Endothelial cell of umbilical vein (primary cell): ENCODE data around the gene MBOAT1. TPM values are rescaled to one million over a fixed set of nuclear protein-coding genes. Genes with fewer than 3 reads are reported as not detected.

Source experiments
- BruUV-seq: library from RNA; stranded (reverse); fragments of 400-500 nt; replicated peaks from 2 replicates; lab custom pipeline; 2021; lab: Mats Ljungman, UMichigan
- CTCF ChIA-PET: fragments of 300-600, 350-600 bp; sonication (Branson Sonifier 250); formaldehyde crosslinking; loops from one replicate; lab custom pipeline; 2021; ENCODE audit warnings: antibody characterized with exemption, inconsistent platforms; lab: Charles Lee
- POLR2A ChIA-PET: fragments of 300-600, 350-600 bp; sonication (Branson Sonifier 250); formaldehyde crosslinking; loops from one replicate; lab custom pipeline; 2021; ENCODE audit warnings: antibody characterized with exemption, inconsistent platforms; lab: Charles Lee
- DNase-seq: peaks from one replicate; pipeline ENCODE4 v3.0.0-alpha.2; 2011; ENCODE audit warnings: low read depth, low spot score
- FAIRE-seq: peaks from 2 replicates; lab custom pipeline; 2011; peaks lifted over from hg19 to GRCh38; lab: Jason Lieb, UNC
- H2AFZ ChIP-seq: 2 replicates; pipeline ENCODE4 v1.6.0; 2012; ENCODE audit warnings: low read depth, low read length, control low read depth, inconsistent platforms
- H3K27ac ChIP-seq: 2 replicates; pipeline ENCODE4 v1.5.1; 2011; ENCODE audit warnings: low read depth, mild to moderate bottlenecking, control low read depth, low read length, moderate library complexity; ENCODE audit not compliant: insufficient read depth
- H3K27me3 ChIP-seq, 2 experiments: 2 replicates each; pipeline versions ENCODE4 v1.6.0 to v1.6.1; 2011; ENCODE audit warnings: low read length in 2 of 2, mixed read lengths in 1 of 2; ENCODE audit not compliant: control insufficient read depth in 2 of 2, insufficient read depth in 2 of 2
- H3K36me3 ChIP-seq, 2 experiments: 2 replicates in 1 of 2; 3 replicates in 1 of 2; pipeline ENCODE4 v1.5.1; 2011; ENCODE audit warnings: low read length in 2 of 2, mild to moderate bottlenecking in 1 of 2, moderate library complexity in 1 of 2; ENCODE audit not compliant: control insufficient read depth in 2 of 2, insufficient read depth in 2 of 2; ENCODE audit errors: extremely low read depth in 1 of 2
- H3K4me1 ChIP-seq: 3 replicates; pipeline ENCODE4 v1.5.1; 2011; ENCODE audit warnings: mild to moderate bottlenecking, low read length; ENCODE audit not compliant: control insufficient read depth, insufficient read depth; ENCODE audit errors: extremely low read depth
- H3K4me2 ChIP-seq: 2 replicates; pipeline ENCODE4 v1.6.1; 2011; ENCODE audit warnings: low read length, control low read depth, mixed read lengths; ENCODE audit not compliant: insufficient read depth
- H3K4me3 ChIP-seq, 3 experiments: fragments of 200-600 bp in 1 of 3; sonication (generic), shearing (Covaris generic) in 1 of 3; replicated peaks in 1 of 3; 2 replicates each; pipeline ENCODE4 v1.5.1; 2011 to 2016; ENCODE audit warnings: control low read depth in 3 of 3, low read length in 3 of 3, mild to moderate bottlenecking in 2 of 3, inconsistent platforms in 1 of 3, low read depth in 1 of 3, moderate library complexity in 1 of 3; ENCODE audit not compliant: insufficient read depth in 1 of 3
- H3K79me2 ChIP-seq: 2 replicates; pipeline ENCODE4 v1.6.0; 2012; ENCODE audit warnings: low read length, inconsistent platforms; ENCODE audit not compliant: control insufficient read depth, insufficient read depth
- H3K9ac ChIP-seq: replicated peaks from 2 replicates; pipeline ENCODE3; 2011; ENCODE audit warnings: low read length, control low read depth; ENCODE audit not compliant: insufficient read depth; ENCODE audit errors: extremely low read depth
- H3K9me1 ChIP-seq: replicated peaks from 3 replicates; pipeline ENCODE4 v1.6.0; 2011; ENCODE audit warnings: mild to moderate bottlenecking, low read length; ENCODE audit not compliant: control insufficient read depth, insufficient read depth; ENCODE audit errors: extremely low read depth
- H3K9me3 ChIP-seq: replicated peaks from 2 replicates; pipeline ENCODE4 v1.5.1; 2012; ENCODE audit warnings: low read length, inconsistent platforms; ENCODE audit not compliant: control insufficient read depth, insufficient read depth
- H4K20me1 ChIP-seq: replicated peaks from 2 replicates; pipeline ENCODE3; 2011; ENCODE audit warnings: mild to moderate bottlenecking, low read length; ENCODE audit not compliant: control insufficient read depth, insufficient read depth; ENCODE audit errors: extremely low read depth
- EZH2 ChIP-seq: IDR thresholded peaks from 2 replicates; pipeline ENCODE4 v1.6.1; 2012; ENCODE audit warnings: borderline replicate concordance, low read depth, mild to moderate bottlenecking, moderate library complexity, low read length, inconsistent platforms; ENCODE audit not compliant: severe bottlenecking
- FOS ChIP-seq: IDR thresholded peaks from 2 replicates; pipeline ENCODE4 v1.6.1; 2011; ENCODE audit warnings: mild to moderate bottlenecking, low read length, moderate library complexity, borderline replicate concordance; ENCODE audit not compliant: insufficient read depth
- GATA2 ChIP-seq: IDR thresholded peaks from 2 replicates; pipeline ENCODE4 v1.7.0; 2011; ENCODE audit warnings: low read depth, mild to moderate bottlenecking, moderate library complexity, mixed read lengths, low read length; ENCODE audit not compliant: insufficient read length, insufficient read depth
- JUN ChIP-seq: IDR thresholded peaks from 2 replicates; pipeline ENCODE4 v1.6.1; 2011; ENCODE audit warnings: borderline replicate concordance, low read depth; ENCODE audit not compliant: insufficient read length, insufficient read depth
- MYC ChIP-seq: IDR thresholded peaks from one replicate; pipeline ENCODE4 v1.6.1; 2011; ENCODE audit warnings: mild to moderate bottlenecking, low read depth, low read length
- POLR2AphosphoS5 ChIP-seq: IDR thresholded peaks from 2 replicates; pipeline ENCODE4 v1.6.1; 2012; ENCODE audit warnings: low read depth, mild to moderate bottlenecking, control low read depth, low read length, moderate library complexity; ENCODE audit not compliant: insufficient read depth
- dilution Hi-C: fragments of 300-500 bp; cut with MboI; formaldehyde crosslinking; loops from one replicate; pipeline ENCODE4 v1.15.0; 2019; ENCODE audit warnings: low sequenced_read_pairs; ENCODE audit not compliant: extremely low pct_ligation_motif_present
- intact Hi-C: fragments of 100-400 bp; cut with micrococcal nuclease; formaldehyde crosslinking; loops from one replicate; pipeline ENCODE4 v1.10.0; 2022
- polyA plus RNA-seq, 4 experiments: library from polyadenylated mRNA; depleted of rRNA in 3 of 4; stranded (reverse) in 3 of 4; unstranded in 1 of 4; fragments of >200 nt; gene quantifications; 2 replicates each; pipeline versions ENCODE4 v1.2.1 to v1.2.3, GENCODE V29; 2011 to 2012; ENCODE audit warnings: missing spikeins in 1 of 4
- total RNA-seq: library from RNA; stranded (reverse); gene quantifications from 2 replicates; pipeline ENCODE4 v1.2.3, GENCODE V29; 2021
- TF ChIP-seq, protein P1 (sequence below): IDR thresholded peaks from 2 replicates; pipeline ENCODE4 v1.6.1; 2011; ENCODE audit not compliant: insufficient read depth, insufficient read length
- TF ChIP-seq, protein P2 (sequence below), 2 donors: IDR thresholded peaks; 1 replicate in 1 of 2; 2 replicates in 1 of 2; pipeline ENCODE4 v1.5.1; 2011; ENCODE audit warnings: low read length in 2 of 2, mild to moderate bottlenecking in 2 of 2, moderate library complexity in 2 of 2, control low read depth in 1 of 2, inconsistent platforms in 1 of 2, low read depth in 1 of 2; ENCODE audit not compliant: insufficient read depth in 1 of 2; ENCODE audit errors: extremely low read depth in 1 of 2

Gene MBOAT1
- total and polyA plus RNA-seq, 2 donors (not counting 3 experiments of a cell fraction or from before 2014, with no cell fraction given), result 2.1 to 5.4 TPM

DNA sequence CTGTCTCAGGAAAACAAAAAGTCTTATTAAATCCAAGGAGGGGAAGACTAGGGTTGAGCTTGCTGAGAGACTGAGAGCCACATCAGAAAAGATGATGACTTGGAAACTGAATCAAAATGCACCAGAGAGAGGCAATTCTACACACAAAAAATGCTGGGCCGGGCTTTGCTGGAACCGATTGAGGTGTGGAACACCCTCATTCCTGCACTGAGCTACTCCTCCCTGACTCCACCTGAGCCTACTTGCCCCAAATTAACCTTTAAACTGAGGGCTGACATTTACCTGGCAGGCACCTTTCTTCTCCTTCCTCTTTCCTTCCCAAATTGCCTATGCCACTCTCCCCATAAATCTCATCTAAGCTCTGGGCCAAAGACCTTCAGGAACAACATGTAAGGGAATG lies 40.8 kb upstream of the MBOAT1 start:
- H3K4me3 ChIP-seq, result no peak overlapping the region
- intact Hi-C loops, result no loop called here
- H2AFZ ChIP-seq, result no peak overlapping the region
- H3K36me3 ChIP-seq, result no peaks in the 10 kb centered on the region
- H3K9me1 ChIP-seq, result no peaks in the 10 kb centered on the region
- H3K4me1 ChIP-seq, result no peaks in the 10 kb centered on the region
- H3K4me2 ChIP-seq, result no peak overlapping the region
- ChIA-PET CTCF (no interaction called here), POLR2A (no interaction called here)
- no peak for FAIRE-seq
- DNase-seq, result no peak
- H3K79me2 ChIP-seq, result no peaks in the 10 kb centered on the region
- no peak for TF ChIP-seq MYC
- no peak for TF ChIP-seq JUN
- no peak for TF ChIP-seq EZH2
- TF ChIP-seq GATA2, result no peak
- TF ChIP-seq POLR2AphosphoS5, result no peak
- TF ChIP-seq, protein P1, sequence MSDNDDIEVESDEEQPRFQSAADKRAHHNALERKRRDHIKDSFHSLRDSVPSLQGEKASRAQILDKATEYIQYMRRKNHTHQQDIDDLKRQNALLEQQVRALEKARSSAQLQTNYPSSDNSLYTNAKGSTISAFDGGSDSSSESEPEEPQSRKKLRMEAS, result no peak
- TF ChIP-seq, protein P2, sequence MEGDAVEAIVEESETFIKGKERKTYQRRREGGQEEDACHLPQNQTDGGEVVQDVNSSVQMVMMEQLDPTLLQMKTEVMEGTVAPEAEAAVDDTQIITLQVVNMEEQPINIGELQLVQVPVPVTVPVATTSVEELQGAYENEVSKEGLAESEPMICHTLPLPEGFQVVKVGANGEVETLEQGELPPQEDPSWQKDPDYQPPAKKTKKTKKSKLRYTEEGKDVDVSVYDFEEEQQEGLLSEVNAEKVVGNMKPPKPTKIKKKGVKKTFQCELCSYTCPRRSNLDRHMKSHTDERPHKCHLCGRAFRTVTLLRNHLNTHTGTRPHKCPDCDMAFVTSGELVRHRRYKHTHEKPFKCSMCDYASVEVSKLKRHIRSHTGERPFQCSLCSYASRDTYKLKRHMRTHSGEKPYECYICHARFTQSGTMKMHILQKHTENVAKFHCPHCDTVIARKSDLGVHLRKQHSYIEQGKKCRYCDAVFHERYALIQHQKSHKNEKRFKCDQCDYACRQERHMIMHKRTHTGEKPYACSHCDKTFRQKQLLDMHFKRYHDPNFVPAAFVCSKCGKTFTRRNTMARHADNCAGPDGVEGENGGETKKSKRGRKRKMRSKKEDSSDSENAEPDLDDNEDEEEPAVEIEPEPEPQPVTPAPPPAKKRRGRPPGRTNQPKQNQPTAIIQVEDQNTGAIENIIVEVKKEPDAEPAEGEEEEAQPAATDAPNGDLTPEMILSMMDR (IDR thresholded peaks at IDR 0.05; ENCODE audit: extremely low read depth in 1 of 2, insufficient read depth in 1 of 2, low read depth in 1 of 2, low read length in 2 of 2), result no peak
- TF ChIP-seq FOS, result no peak
- H4K20me1 ChIP-seq, result no peaks in the 10 kb centered on the region
- H3K9me3 ChIP-seq, result no peaks in the 10 kb centered on the region
- no TSS peak for BruUV-seq
- H3K27ac ChIP-seq, result no peak overlapping the region
- H3K27me3 ChIP-seq, result peaks cover 0 to 3% of the 10 kb centered on the region in 2 experiments
- dilution Hi-C loops, result no loop called here
- H3K9ac ChIP-seq, result no peak overlapping the region
